Embryonic facial prominence (tissue), 1 donor: ENCODE data around the gene EIF4E2.

Source experiments
- DNase-seq: peaks from one replicate; pipeline ENCODE4 v3.0.0-alpha.2; 2016; ENCODE audit errors: extremely low spot score

Gene EIF4E2

DNA sequence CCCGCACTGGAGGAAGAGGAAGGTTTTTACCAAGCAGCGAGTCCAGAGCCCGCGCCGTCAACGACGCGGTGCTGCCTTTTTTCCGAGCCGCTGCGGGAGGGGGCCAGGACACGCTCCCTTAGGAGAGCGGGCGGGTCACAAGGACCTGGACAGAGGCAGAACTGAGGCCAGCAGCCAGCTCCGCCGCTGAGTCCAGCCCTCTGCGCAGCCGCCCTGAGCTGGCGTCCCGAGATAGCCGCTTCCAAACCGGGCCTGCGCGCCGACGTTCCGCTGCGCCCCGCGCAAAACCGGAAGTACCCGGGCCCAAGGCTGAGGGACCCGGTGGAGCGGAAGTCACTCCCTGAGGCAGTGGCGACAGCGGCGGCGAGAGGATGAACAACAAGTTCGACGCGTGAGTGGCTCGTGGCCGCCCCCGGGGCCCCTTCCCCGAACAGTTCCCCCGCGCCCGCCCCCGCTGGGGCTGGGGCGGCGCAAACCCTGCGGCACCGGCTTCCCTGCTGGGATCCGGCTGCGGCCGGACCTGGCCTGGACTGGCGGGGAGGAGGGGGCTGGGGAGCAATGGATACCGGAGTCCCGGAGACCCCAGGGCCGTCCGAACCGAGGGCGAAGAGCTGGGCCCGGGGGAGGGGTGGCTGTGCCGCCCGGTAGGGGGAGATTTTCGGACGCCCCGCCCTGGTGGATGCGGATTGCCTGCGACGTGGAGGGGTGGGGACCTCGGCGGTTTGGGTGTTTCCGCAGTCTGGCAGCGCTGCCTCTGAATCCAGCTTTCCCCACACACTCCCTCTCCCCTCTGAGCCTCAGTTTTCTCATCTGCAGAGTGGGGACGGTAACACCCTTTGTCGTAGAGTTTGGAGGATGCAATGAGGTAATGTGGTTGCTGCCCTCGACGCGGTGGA, at the start of gene EIF4E2, which contains the start of gene TIGD1:
Gene EIF4E2 (plus strand): TSS at position 336 of the 896 bp plus-strand sequence. CDS start 36 bp downstream, at position 372.
Gene TIGD1 (minus strand): TSS at position 204 of the 896 bp plus-strand sequence. CDS start 675 bp downstream, outside the sequence.
- DNase-seq = peak; percentile 88

DNA sequence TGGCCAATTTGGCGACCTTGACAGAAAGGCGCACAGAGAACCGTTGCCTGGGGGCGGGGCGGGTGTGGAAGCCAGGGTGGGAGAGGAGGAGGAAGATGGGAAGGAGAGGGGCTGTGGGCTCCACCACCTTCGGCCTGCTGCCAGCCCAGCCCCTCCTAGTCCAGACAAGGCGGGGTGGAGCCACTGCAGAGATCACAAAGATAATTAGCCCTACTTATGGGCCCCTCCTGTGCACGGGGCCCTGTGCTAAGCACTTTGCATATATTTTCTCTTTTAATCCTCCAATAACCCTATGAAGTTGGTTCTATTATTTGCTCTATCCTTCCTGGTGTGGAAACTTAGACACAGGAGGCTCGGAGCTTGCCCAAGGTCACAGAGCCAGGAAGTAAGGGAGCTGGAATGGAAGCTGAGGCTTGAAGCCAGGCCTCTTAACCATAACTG, 49.1 kb upstream of the EIF4E2 start:
- no peak for DNase-seq

- DNase-seq = no peak
These were observed 48.6 kb upstream of the EIF4E2 start for GRCh38 chr2:232501794-232502390.

GRCh38 chr2:232502511-232502910, 48.0 kb upstream of the EIF4E2 start:
- DNase-seq = no peak

GRCh38 chr2:232502911-232503808, 47.3 kb upstream of the EIF4E2 start:
- DNase-seq = no peak

DNA sequence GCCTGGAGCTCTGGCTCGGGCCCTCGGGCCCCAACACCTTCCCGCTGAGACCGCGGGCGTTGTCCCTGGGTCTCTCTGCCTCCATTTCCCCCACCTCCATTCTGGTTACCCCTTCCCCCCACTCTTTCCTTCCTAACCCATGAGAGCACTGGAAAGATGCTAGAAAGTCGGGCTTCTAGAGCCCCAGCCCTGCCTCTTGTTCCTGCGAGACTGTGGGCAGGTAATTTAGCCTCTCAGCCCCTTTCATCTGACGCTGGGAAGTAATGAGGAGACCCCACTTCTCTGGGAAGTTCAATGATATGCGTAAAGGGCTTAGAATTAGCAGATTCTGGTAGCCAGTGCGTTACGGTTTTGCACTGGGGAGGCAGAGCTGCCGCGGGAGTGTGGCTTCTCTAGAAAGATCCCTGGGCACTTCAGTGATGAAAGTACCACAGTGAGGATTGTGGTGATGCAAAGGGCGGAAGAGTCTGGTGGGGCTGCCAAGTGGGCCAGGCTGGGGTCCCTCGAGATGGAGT, 46.6 kb upstream of the EIF4E2 start:
- no peak for DNase-seq

GRCh38 chr2:232504438-232504837, 46.1 kb upstream of the EIF4E2 start:
- no peak for DNase-seq

DNA sequence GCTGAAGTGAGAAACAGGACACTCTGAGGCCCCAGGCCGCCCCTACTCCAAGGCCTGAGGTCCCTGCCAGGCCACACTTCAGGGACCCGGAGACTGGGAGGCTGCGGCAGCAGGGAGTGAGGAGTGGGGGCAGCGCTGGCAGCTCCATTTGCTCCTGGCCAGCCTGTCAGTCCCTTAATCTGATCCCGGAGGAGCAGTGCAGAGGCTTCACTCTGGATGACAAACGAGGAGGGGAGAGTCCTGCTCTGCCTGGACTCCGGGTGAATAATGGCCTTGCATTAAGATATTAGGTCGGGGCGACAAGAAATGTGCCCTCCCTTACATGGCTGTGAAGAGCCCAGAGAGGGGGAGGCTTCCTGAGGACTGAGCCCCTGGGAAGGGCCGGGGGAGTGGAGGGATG, 44.6 kb upstream of the EIF4E2 start:
- DNase-seq = no peak

DNA sequence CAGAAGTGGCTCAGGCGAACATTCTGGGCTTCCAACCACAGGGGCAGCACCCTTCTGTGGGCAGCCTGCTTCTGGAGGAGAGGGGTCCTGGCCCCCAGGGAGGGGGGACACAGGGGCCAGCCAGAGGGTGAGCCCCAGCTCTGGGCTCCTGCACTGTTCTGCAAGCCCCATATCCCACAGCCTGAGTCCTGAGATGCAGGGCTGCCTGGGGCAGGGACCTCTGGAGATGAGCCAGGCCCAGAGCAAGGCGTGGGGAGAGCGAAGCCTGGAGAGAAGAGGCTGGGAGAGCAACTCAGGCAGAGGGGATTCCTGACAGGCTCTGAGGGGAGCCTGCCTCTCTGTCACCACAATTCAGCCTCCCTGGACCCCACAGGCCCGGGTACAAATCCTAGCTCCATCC, 43.8 kb upstream of the EIF4E2 start:
- no peak for DNase-seq

GRCh38 chr2:232508251-232508650, 42.2 kb upstream of the EIF4E2 start:
- no peak for DNase-seq

DNA sequence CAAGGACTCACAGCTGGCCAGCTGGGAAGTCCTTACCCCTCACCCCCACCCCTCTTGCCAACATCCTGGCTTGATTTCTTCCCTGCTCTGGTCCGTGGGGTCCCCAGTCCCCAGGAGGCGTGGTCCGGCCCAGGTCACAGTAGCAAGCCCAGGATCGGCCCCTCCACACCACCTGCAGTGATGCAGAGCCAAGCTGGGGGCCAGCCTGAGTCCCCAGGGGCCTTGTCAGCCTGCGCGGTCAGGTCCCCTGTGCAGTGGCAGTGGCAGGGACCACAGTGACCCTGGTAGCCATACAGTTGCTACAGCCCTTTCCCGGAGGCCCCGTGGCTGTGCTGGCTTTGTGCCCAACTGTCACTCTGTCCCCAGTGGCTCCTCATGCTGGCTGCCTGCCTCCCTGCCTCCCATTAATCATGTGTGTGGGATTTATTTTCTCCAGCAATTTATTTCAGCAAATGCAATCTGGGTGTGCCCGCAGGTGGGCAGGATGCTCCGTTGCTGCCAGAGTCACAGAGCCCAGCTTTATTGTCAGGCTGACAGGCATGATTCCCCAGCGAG, 39.1 kb upstream of the EIF4E2 start:
- DNase-seq = no peak

GRCh38 chr2:232512602-232513001, 37.9 kb upstream of the EIF4E2 start:
- DNase-seq = no peak

GRCh38 chr2:232513353-232513752, 37.1 kb upstream of the EIF4E2 start:
- no peak for DNase-seq

DNA sequence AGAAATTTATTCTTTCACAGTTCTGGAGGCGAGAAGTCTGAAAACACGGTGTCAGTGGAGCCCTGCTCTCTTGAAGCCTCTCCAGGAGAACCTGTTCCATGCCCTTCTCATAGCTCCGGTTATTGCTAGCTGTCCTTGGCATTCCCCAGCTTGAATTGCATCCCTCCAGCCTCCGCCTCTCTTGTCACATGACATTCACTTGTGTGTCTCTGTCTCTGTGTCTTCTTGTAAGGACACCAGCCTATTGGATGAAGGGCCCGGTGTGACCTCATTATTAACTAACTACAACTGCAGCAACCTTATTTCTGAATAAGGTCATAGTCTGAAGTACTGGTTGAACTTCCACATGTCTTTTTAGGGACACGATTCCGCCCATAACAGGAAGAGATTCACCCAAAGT, 34.9 kb upstream of the EIF4E2 start:
- DNase-seq = no peak

DNA sequence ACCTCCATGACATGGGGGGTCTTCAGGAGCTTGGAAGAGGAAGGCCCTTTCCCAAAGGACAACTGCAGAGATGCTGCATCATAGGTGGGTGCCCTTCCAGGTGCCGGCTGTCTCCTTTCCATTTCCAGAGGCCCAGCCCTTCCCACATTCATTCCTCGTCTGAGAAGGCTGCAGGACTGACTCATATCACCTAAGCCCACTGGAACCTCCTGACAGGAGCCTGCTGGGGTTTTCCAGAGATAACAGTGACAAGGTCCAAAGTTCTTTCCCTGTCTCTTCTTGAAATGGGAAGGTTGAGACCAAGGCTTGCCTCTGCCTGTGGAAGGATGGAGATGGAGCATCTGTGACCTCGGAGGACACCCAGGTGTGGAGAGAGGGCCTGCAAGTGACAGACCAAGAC, 33.9 kb upstream of the EIF4E2 start:
- DNase-seq = no peak

GRCh38 chr2:232518844-232519243, 31.6 kb upstream of the EIF4E2 start:
- no peak for DNase-seq

- DNase-seq = no peak
These were observed 30.7 kb upstream of the EIF4E2 start, which contains the start of gene PRSS56 for GRCh38 chr2:232519581-232520438. PRSS56 (plus strand) TSS chr2:232520388; CDS start chr2:232520599, 211 bp downstream.

DNA sequence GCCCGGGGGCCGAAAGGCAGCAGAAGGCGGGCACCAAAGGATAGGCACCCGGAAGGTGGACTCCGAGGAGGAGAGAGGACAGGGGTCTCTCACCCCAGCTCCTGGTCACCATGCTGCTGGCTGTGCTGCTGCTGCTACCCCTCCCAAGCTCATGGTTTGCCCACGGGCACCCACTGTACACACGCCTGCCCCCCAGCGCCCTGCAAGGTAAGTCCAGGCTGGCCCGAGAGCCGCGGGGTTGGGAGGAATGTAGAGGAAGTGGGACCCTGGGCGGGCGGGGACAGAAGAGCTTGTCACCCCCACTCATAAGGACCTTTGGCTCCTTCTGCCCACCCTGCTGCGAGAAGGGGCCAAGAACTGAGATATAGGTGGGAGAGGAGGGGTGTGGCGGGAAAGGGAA, 30.0 kb upstream of the EIF4E2 start:
- DNase-seq = no peak

DNA sequence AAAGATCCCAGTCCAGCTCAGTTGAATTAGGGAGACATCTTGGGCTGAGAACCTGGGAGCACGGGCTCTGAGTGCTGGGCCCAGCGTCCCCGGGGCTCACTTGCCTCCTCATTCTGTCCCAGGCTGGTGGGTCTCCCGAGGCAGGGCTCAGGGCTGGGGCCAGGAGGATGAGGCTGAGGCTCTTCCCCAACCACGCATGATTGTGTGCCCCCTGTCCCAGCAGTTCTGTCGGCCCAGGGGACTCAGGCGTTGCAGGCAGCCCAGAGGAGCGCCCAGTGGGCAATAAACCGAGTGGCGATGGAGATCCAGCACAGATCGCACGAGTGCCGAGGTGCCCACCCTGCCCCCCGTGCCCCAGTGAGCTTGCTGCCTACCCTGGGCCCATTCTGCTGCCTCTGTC, 29.4 kb upstream of the EIF4E2 start:
- DNase-seq = no peak

- no peak for DNase-seq
These were observed 28.4 kb upstream of the EIF4E2 start for GRCh38 chr2:232521959-232522622.
